Erythroblast (primary cell): Measurements from ENCODE around the gene LRRC17.

Source experiments
- GATA1 ChIP-seq: IDR thresholded peaks from 2 replicates; pipeline ENCODE4 v1.6.1; 2011; ENCODE audit warnings: low read depth, mild to moderate bottlenecking, control low read depth, low read length, moderate library complexity
- POLR2A ChIP-seq: IDR thresholded peaks from 2 replicates; pipeline ENCODE4 v1.6.1; 2011; ENCODE audit warnings: mild to moderate bottlenecking, low read length

GRCh38 chr7:102979670-102980069 is 66.9 kb downstream of the LRRC17 start:
- TF ChIP-seq POLR2A (no peak), GATA1 (no peak)
